HEK293 (cell line): ENCODE results near the gene MYOM3.

ENCODE experiments used
- ELK4 ChIP-seq: IDR thresholded peaks from 2 replicates; pipeline ENCODE4 v1.6.1; 2011; ENCODE audit warnings: mild to moderate bottlenecking, low read depth, low read length, borderline replicate concordance
- ZNF146 ChIP-seq: fragments of 450-650 bp; formaldehyde crosslinking; IDR thresholded peaks from 2 replicates; pipeline ENCODE4 v1.5.1; 2016; ENCODE audit warnings: missing biosample characterization, missing genetic modification characterization
- ZNF175 ChIP-seq: fragments of 450-650 bp; formaldehyde crosslinking; IDR thresholded peaks from 2 replicates; pipeline ENCODE4 v1.5.1; 2016; ENCODE audit warnings: missing biosample characterization, missing genetic modification characterization
- ZNF24 ChIP-seq: fragments of 450-650 bp; formaldehyde crosslinking; IDR thresholded peaks from 2 replicates; pipeline ENCODE4 v1.5.1; 2016; ENCODE audit warnings: missing biosample characterization, missing genetic modification characterization
- TF ChIP-seq, protein P1 (sequence below): fragments of 450-650 bp; formaldehyde crosslinking; IDR thresholded peaks from 2 replicates; pipeline ENCODE4 v1.5.1; 2016; ENCODE audit warnings: missing biosample characterization, missing genetic modification characterization

DNA sequence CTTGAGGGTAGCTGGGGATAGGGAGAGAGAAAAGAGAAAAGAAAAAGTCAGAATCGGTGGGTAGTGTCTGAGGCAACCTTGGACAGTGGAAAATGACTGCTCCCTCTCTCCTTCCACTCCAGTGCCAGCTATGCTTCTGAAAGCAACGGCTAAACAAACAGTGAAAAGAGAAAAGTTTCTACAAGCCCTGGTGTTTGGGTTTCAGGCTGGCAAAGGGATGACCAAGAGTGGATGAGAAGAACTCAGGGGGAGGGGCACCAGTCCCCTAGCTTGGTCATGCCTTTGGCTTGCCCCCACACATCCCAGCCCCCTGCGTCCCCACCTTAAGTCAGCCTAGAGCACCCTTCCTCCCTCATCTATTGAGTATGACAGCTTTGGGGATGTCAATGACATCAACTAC lies 22.4 kb upstream of the MYOM3 start:
- TF ChIP-seq, protein P1, sequence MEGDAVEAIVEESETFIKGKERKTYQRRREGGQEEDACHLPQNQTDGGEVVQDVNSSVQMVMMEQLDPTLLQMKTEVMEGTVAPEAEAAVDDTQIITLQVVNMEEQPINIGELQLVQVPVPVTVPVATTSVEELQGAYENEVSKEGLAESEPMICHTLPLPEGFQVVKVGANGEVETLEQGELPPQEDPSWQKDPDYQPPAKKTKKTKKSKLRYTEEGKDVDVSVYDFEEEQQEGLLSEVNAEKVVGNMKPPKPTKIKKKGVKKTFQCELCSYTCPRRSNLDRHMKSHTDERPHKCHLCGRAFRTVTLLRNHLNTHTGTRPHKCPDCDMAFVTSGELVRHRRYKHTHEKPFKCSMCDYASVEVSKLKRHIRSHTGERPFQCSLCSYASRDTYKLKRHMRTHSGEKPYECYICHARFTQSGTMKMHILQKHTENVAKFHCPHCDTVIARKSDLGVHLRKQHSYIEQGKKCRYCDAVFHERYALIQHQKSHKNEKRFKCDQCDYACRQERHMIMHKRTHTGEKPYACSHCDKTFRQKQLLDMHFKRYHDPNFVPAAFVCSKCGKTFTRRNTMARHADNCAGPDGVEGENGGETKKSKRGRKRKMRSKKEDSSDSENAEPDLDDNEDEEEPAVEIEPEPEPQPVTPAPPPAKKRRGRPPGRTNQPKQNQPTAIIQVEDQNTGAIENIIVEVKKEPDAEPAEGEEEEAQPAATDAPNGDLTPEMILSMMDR (tag by site-specific recombination): no peak
- TF ChIP-seq ELK4 (no peak), ZNF175 (no peak), ZNF24 (tag by site-specific recombination) (no peak), ZNF146 (tag by site-specific recombination) (no peak)
